Islet of Langerhans (tissue), 1 donor: ENCODE results near the gene ZNF497.
"Not testable (repeated sequence)": the region's sequence is repeated elsewhere in the genome, so short reads cannot be mapped to it uniquely, and the experiment has no call there.

Experiments used
- FAIRE-seq: peaks from one replicate; lab custom pipeline; 2011; peaks lifted over from hg19 to GRCh38; lab: Jason Lieb, UNC

ZNF497 gene

GRCh38 chr19:58362272-58362994 is at the start of gene ZNF497:
Gene ZNF497 (minus strand): TSS chr19:58362751. CDS start chr19:58357635, 5,116 bp downstream.
- peak; percentile 56 for FAIRE-seq

- no peak for FAIRE-seq
Measured at GRCh38 chr19:58409010-58409790, 46.6 kb upstream of the ZNF497 start.

GRCh38 chr19:58408152-58409009 is 45.8 kb upstream of the ZNF497 start, which contains the start of gene ZNF584:
Gene ZNF584 (plus strand): TSS chr19:58408649. CDS start chr19:58409148, 499 bp downstream.
- FAIRE-seq = no peak

- FAIRE-seq = no peak
Measured at GRCh38 chr19:58407658-58408151, 45.2 kb upstream of the ZNF497 start.

- no peak for FAIRE-seq
Measured at GRCh38 chr19:58406818-58407657, 44.5 kb upstream of the ZNF497 start.

GRCh38 chr19:58403920-58404478 is 41.4 kb upstream of the ZNF497 start:
- FAIRE-seq = not testable (repeated sequence)

GRCh38 chr19:58401840-58402421 is 39.4 kb upstream of the ZNF497 start:
- no peak for FAIRE-seq

- peak; percentile 61 for FAIRE-seq
Measured at GRCh38 chr19:58400916-58401839, 38.6 kb upstream of the ZNF497 start.

GRCh38 chr19:58400316-58400915 is 37.9 kb upstream of the ZNF497 start:
- no peak for FAIRE-seq

- no peak for FAIRE-seq
Measured at GRCh38 chr19:58399903-58400302, 37.4 kb upstream of the ZNF497 start.

- no peak for FAIRE-seq
Measured at GRCh38 chr19:58398545-58398944, 36.0 kb upstream of the ZNF497 start.

GRCh38 chr19:58398087-58398486 is 35.5 kb upstream of the ZNF497 start:
- FAIRE-seq = no peak

GRCh38 chr19:58397533-58398037 is 35.0 kb upstream of the ZNF497 start:
- no peak for FAIRE-seq

- no peak for FAIRE-seq
Measured at GRCh38 chr19:58396691-58397532, 34.4 kb upstream of the ZNF497 start.

GRCh38 chr19:58395979-58396627 is 33.6 kb upstream of the ZNF497 start:
- no peak for FAIRE-seq

- FAIRE-seq = no peak
Measured at GRCh38 chr19:58395220-58395978, 32.8 kb upstream of the ZNF497 start, which contains the start of gene RNF225. Gene RNF225 (plus strand): TSS chr19:58395656. CDS start chr19:58396090, 434 bp downstream.
